CD14-positive monocyte (primary cell): Measurements from ENCODE around the gene EXTL1. TPM values are rescaled to one million over a fixed set of nuclear protein-coding genes. Genes with fewer than 3 reads are reported as not detected.

Source experiments
- DNase-seq, 3 donors: peaks; one replicate each; pipeline ENCODE4 v3.0.0-alpha.2; 2011 to 2022
- H2AFZ ChIP-seq: 2 replicates; pipeline ENCODE4 v1.6.0; 2012; ENCODE audit warnings: mild to moderate bottlenecking, low read depth, low read length, inconsistent platforms; ENCODE audit not compliant: insufficient read depth, poor library complexity, severe bottlenecking
- H3K27ac ChIP-seq, 2 donors: 1 replicate in 1 of 2; 2 replicates in 1 of 2; pipeline ENCODE4 v1.5.1; 2012 to 2013; ENCODE audit warnings: low read length in 2 of 2, control low read depth in 1 of 2, inconsistent platforms in 1 of 2, low read depth in 1 of 2, mild to moderate bottlenecking in 1 of 2
- H3K27me3 ChIP-seq, 2 donors: one replicate each; pipeline versions ENCODE4 v1.6.0 to v1.6.1; 2011 to 2013; ENCODE audit warnings: low read length in 2 of 2; ENCODE audit not compliant: control insufficient read depth in 2 of 2, insufficient read depth in 2 of 2
- H3K36me3 ChIP-seq, 2 donors: replicated peaks in 1 of 2; 1 replicate in 1 of 2; 2 replicates in 1 of 2; pipeline versions ENCODE4 v1.5.1 to v1.6.1; 2012 to 2013; ENCODE audit warnings: low read length in 2 of 2, control low read depth in 1 of 2, inconsistent platforms in 1 of 2, mild to moderate bottlenecking in 1 of 2; ENCODE audit not compliant: insufficient read depth in 2 of 2, control insufficient read depth in 1 of 2
- H3K4me1 ChIP-seq, 2 donors: 1 replicate in 1 of 2; 2 replicates in 1 of 2; pipeline versions ENCODE4 v1.5.1 to v1.6.1; 2012 to 2013; ENCODE audit warnings: low read length in 2 of 2, control low read depth in 1 of 2, inconsistent platforms in 1 of 2, mild to moderate bottlenecking in 1 of 2, moderate library complexity in 1 of 2; ENCODE audit not compliant: insufficient read depth in 2 of 2, control insufficient read depth in 1 of 2
- H3K4me2 ChIP-seq: replicated peaks from 2 replicates; pipeline ENCODE3; 2012; ENCODE audit warnings: low read length, moderate library complexity, mild to moderate bottlenecking; ENCODE audit not compliant: poor library complexity, severe bottlenecking; ENCODE audit errors: extremely low read depth
- H3K4me3 ChIP-seq, 3 experiments: fragments of 200-600 bp in 1 of 3; sonication (generic) in 1 of 3; replicated peaks in 1 of 3; 1 replicate in 2 of 3; 2 replicates in 1 of 3; pipeline ENCODE4 v1.5.1; 2011 to 2013; ENCODE audit warnings: low read length in 3 of 3, mild to moderate bottlenecking in 3 of 3, control low read depth in 2 of 3, low read depth in 2 of 3, inconsistent platforms in 1 of 3, moderate library complexity in 1 of 3
- H3K79me2 ChIP-seq: 2 replicates; pipeline ENCODE4 v1.6.0; 2012; ENCODE audit warnings: mild to moderate bottlenecking, control low read depth, inconsistent platforms, low read length, moderate library complexity; ENCODE audit not compliant: insufficient read depth
- H3K9ac ChIP-seq: 2 replicates; pipeline ENCODE4 v1.6.0; 2017; ENCODE audit warnings: low read length, mild to moderate bottlenecking; ENCODE audit not compliant: insufficient read depth, poor library complexity, severe bottlenecking
- H3K9me3 ChIP-seq, 2 donors: replicated peaks in 1 of 2; 1 replicate in 1 of 2; 2 replicates in 1 of 2; pipeline versions ENCODE4 v1.5.1 to v1.6.1; 2012 to 2013; ENCODE audit warnings: low read length in 2 of 2, control low read depth in 1 of 2; ENCODE audit not compliant: control insufficient read depth in 1 of 2, insufficient read depth in 1 of 2
- H4K20me1 ChIP-seq: 2 replicates; pipeline ENCODE4 v1.6.0; 2012; ENCODE audit warnings: mild to moderate bottlenecking, low read length, control low read depth, moderate library complexity; ENCODE audit not compliant: insufficient read depth
- H3K27ac Mint-ChIP-seq, 7 donors: one replicate each; pipeline ENCODE4 v1.8.0; 2020; ENCODE audit warnings: mild to moderate bottlenecking in 7 of 7, mixed read lengths in 7 of 7, moderate library complexity in 6 of 7, inconsistent platforms in 2 of 7
- H3K27me3 Mint-ChIP-seq, 3 donors: one replicate each; pipeline ENCODE4 v1.8.0; 2021 to 2022; ENCODE audit warnings: low read depth in 3 of 3, mild to moderate bottlenecking in 3 of 3, mixed read lengths in 3 of 3, moderate library complexity in 3 of 3, inconsistent platforms in 1 of 3
- H3K36me3 Mint-ChIP-seq, 2 donors: one replicate each; pipeline ENCODE4 v1.8.0; 2020; ENCODE audit warnings: mixed read lengths in 2 of 2, inconsistent platforms in 1 of 2, mild to moderate bottlenecking in 1 of 2
- H3K4me1 Mint-ChIP-seq: one replicate; pipeline ENCODE4 v1.8.0; 2020; ENCODE audit warnings: mild to moderate bottlenecking, mixed read lengths
- H3K4me3 Mint-ChIP-seq, 2 donors: one replicate each; pipeline ENCODE4 v1.8.0; 2020; ENCODE audit warnings: mild to moderate bottlenecking in 2 of 2, mixed read lengths in 2 of 2, moderate library complexity in 1 of 2
- H3K9me3 Mint-ChIP-seq, 7 donors: one replicate each; pipeline ENCODE4 v1.8.0; 2020 to 2022; ENCODE audit warnings: mixed read lengths in 7 of 7, mild to moderate bottlenecking in 6 of 7, moderate library complexity in 6 of 7, inconsistent platforms in 2 of 7
- WGBS: methylation state at CpG from one replicate; pipeline ENCODE4 v1.1.5; 2013; ENCODE audit warnings: missing lambda C conversion rate; ENCODE audit not compliant: insufficient coverage; 5-methylcytosine and 5-hydroxymethylcytosine counted together
- intact Hi-C, 2 donors: fragments of 100-400 bp; cut with micrococcal nuclease; formaldehyde crosslinking; loops; one replicate each; pipeline versions ENCODE4 v1.15.0 to v1.15.1; 2023
- polyA minus RNA-seq: library from RNA; depleted of rRNA, polyadenylated mRNA; stranded (reverse); fragments of >200 nt; gene quantifications from 2 replicates; pipeline ENCODE4 v1.2.3, GENCODE V29; 2012
- polyA plus RNA-seq, 3 donors: library from polyadenylated mRNA; depleted of rRNA in 1 of 3; unstranded in 2 of 3; stranded (reverse) in 1 of 3; fragments of 300-500 nt in 2 of 3; fragments of >200 nt in 1 of 3; fragmentation: Illumina TruSeq in 2 of 3; gene quantifications; 1 replicate in 2 of 3; 2 replicates in 1 of 3; pipeline ENCODE4 v1.2.3, GENCODE V29; 2012 to 2021
- total RNA-seq, 12 experiments: library from RNA in 1 of 12; stranded (reverse) in 1 of 12; fragments of 120-200 nt in 1 of 12; gene quantifications; one replicate each; pipeline ENCODE4 v1.2.4 and lab custom pipeline; 2013 to 2026; ENCODE audit warnings: mixed read lengths in 6 of 12, inconsistent platforms in 1 of 12
- TF ChIP-seq, protein P1 (sequence below): fragments of 200-600 bp; IDR thresholded peaks from one replicate; pipeline ENCODE4 v1.8.0; 2022; ENCODE audit warnings: antibody characterized with exemption, mild to moderate bottlenecking

Gene EXTL1, protein sequence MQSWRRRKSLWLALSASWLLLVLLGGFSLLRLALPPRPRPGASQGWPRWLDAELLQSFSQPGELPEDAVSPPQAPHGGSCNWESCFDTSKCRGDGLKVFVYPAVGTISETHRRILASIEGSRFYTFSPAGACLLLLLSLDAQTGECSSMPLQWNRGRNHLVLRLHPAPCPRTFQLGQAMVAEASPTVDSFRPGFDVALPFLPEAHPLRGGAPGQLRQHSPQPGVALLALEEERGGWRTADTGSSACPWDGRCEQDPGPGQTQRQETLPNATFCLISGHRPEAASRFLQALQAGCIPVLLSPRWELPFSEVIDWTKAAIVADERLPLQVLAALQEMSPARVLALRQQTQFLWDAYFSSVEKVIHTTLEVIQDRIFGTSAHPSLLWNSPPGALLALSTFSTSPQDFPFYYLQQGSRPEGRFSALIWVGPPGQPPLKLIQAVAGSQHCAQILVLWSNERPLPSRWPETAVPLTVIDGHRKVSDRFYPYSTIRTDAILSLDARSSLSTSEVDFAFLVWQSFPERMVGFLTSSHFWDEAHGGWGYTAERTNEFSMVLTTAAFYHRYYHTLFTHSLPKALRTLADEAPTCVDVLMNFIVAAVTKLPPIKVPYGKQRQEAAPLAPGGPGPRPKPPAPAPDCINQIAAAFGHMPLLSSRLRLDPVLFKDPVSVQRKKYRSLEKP
- not detected for total RNA-seq (2013)
- polyA plus RNA-seq (not detected), polyA minus RNA-seq (under 0.01 TPM in 1 of 2 replicates, not detected in the other), total RNA-seq (lab: John Stamatoyannopoulos, UW) (0 to 0.29 (median 0) reads per million in 11 experiments)

DNA sequence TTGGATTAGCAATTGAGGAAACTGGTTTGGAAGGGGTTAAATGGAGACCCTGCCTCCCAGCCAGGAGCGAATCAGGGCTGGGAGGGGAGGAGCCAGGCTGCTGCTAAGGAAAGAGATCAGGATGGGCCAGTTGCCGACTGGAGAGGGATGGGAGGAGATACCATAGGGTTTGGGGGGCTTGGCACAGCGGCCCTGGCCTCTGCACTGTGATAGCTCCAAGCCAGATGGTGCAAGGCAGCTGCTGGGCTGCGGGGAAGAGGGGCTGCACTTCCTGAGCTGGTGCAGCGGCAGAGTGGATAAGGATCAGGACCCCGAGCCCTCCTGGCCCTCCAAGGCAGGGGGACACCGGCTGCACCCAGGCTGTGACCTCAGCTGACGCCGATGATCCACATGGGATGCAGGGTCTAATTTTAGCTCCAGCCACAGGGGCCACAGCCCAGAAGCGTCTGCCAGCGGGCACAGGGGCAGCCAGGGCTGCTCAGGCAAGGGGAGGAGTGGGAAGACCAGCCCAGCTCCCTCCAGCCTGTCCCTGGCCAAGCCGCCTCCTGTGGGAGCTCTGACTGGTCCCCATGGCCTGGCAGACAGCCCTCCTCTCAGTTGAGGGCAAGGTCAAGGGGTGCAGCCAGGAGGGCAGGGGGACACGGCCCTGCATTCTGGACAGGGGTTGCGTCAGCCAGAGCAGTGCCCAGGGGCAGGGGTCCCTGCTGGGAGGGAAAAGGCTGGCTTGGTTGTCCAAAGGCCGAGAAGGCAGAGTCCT lies at the start of gene EXTL1:
Gene EXTL1 (plus strand): TSS at position 129 of the 757 bp plus-strand sequence. CDS start 872 bp downstream, outside the sequence.
- Histone ChIP-seq H3K27me3 (peaks cover 0 to 2% of the 10 kb centered on the region in 2 donors), H3K4me3 (no peak within 1 kb of the TSS), H2AFZ (no peak within 1 kb of the TSS), H3K9ac (no peak within 1 kb of the TSS), H3K27ac (no peak within 1 kb of the TSS), H3K4me1 (peaks cover 10 to 15% of the 10 kb centered on the region in 2 donors), H3K79me2 (no peaks in the 10 kb centered on the region), H4K20me1 (no peaks in the 10 kb centered on the region), H3K36me3 (no peaks in the 10 kb centered on the region), H3K4me2 (no peak within 1 kb of the TSS), H3K9me3 (no peaks in the 10 kb centered on the region)
- Mint-ChIP-seq H3K4me3 (no peak within 1 kb of the TSS), H3K4me1 (peaks cover 19% of the 10 kb centered on the region), H3K27ac (peak within 1 kb of the TSS in 1 of 7 donors; percentile 61), H3K9me3 (peaks cover 0 to 4% (median 0%) of the 10 kb centered on the region in 7 donors), H3K27me3 (peaks cover 11 to 32% (median 13%) of the 10 kb centered on the region in 3 donors), H3K36me3 (peaks cover 0 to 5% of the 10 kb centered on the region in 2 donors)
- DNase-seq, result no peak
- WGBS, result 75% methylated on average over 15 of the region's 15 CpGs
- TF ChIP-seq, protein P1, sequence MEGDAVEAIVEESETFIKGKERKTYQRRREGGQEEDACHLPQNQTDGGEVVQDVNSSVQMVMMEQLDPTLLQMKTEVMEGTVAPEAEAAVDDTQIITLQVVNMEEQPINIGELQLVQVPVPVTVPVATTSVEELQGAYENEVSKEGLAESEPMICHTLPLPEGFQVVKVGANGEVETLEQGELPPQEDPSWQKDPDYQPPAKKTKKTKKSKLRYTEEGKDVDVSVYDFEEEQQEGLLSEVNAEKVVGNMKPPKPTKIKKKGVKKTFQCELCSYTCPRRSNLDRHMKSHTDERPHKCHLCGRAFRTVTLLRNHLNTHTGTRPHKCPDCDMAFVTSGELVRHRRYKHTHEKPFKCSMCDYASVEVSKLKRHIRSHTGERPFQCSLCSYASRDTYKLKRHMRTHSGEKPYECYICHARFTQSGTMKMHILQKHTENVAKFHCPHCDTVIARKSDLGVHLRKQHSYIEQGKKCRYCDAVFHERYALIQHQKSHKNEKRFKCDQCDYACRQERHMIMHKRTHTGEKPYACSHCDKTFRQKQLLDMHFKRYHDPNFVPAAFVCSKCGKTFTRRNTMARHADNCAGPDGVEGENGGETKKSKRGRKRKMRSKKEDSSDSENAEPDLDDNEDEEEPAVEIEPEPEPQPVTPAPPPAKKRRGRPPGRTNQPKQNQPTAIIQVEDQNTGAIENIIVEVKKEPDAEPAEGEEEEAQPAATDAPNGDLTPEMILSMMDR, result no peak
- intact Hi-C loops, result no loop called here

- H3K27ac ChIP-seq, result peak overlapping the region in 1 of 2 donors; percentile 42
- Mint-ChIP-seq H3K4me3 (no peak overlapping the region), H3K9me3 (peaks cover 0 to 3% (median 0%) of the 10 kb centered on the region in 7 donors), H3K36me3 (peaks cover 73 to 87% of the 10 kb centered on the region in 2 donors), H3K27me3 (peaks cover 0 to 3% (median 0%) of the 10 kb centered on the region in 3 donors), H3K27ac (peak overlapping the region in 6 of 7 donors; percentile 16 to 71 (median 46)), H3K4me1 (peaks cover 17% of the 10 kb centered on the region)
- intact Hi-C loops, result no loop called here
- no peak overlapping the region for H2AFZ ChIP-seq
- no peaks in the 10 kb centered on the region for H3K9me3 ChIP-seq
- H3K4me2 ChIP-seq, result peak overlapping the region; percentile 10
- H3K4me3 ChIP-seq, result no peak overlapping the region
- TF ChIP-seq, protein P1, result no peak
- no peaks in the 10 kb centered on the region for H3K27me3 ChIP-seq
- no peaks in the 10 kb centered on the region for H3K79me2 ChIP-seq
- no CpG with 5 or more reads among the region's 1 CpG for WGBS
- peaks cover 12 to 13% of the 10 kb centered on the region in 2 donors for H3K4me1 ChIP-seq
- H4K20me1 ChIP-seq, result no peaks in the 10 kb centered on the region
- peaks cover 65 to 81% of the 10 kb centered on the region in 2 donors for H3K36me3 ChIP-seq
- DNase-seq, result no peak
- no peak overlapping the region for H3K9ac ChIP-seq
These were observed 49.8 kb upstream of the EXTL1 start for GRCh38 chr1:25971811-25972180.
